ENCODE measurements around the gene ADAM12.

Gene ADAM12

GRCh38 chr10:126042906-126043305 is 345.4 kb downstream of the ADAM12 start:
- DNase-seq (ENCODE audit: extremely low spot score): no peak
- TF ChIP-seq SUZ12 (IDR thresholded peaks at IDR 0.05) (no peak), NFRKB (IDR thresholded peaks at IDR 0.05) (no peak), TARDBP (IDR thresholded peaks at IDR 0.05) (no peak), FOXA1 (IDR thresholded peaks at IDR 0.05) (no peak), FOXK2 (IDR thresholded peaks at IDR 0.05) (no peak), ELF4 (IDR thresholded peaks at IDR 0.05) (no peak), SP1 (IDR thresholded peaks at IDR 0.05) (no peak), LEF1 (IDR thresholded peaks at IDR 0.05; ENCODE audit: borderline replicate concordance) (no peak), ZNF384 (IDR thresholded peaks at IDR 0.05) (no peak), PKNOX1 (IDR thresholded peaks at IDR 0.05) (no peak), BHLHE40 (IDR thresholded peaks at IDR 0.05; ENCODE audit: borderline replicate concordance) (no peak), FOXM1 (IDR thresholded peaks at IDR 0.05; ENCODE audit: borderline replicate concordance) (no peak), CTBP1 (IDR thresholded peaks at IDR 0.05; ENCODE audit: borderline replicate concordance) (no peak), ARNT (IDR thresholded peaks at IDR 0.05) (no peak), L3MBTL2 (conservative IDR thresholded peaks at IDR 0.05) (no peak)
- CTCF ChIA-PET: no interaction called here
- POLR2A ChIA-PET: no interaction called here

- no peak for DNase-seq (ENCODE audit: extremely low spot score)
- no peak for TF ChIP-seq LEF1 (IDR thresholded peaks at IDR 0.05; ENCODE audit: borderline replicate concordance)
- no peak for TF ChIP-seq ZNF384 (IDR thresholded peaks at IDR 0.05)
- POLR2A ChIA-PET: no interaction called here
- CTCF ChIA-PET: no interaction called here
Measured at GRCh38 chr10:126042354-126042753, 345.9 kb downstream of the ADAM12 start.

GRCh38 chr10:126041804-126042231 is 346.5 kb downstream of the ADAM12 start:
- no peak for DNase-seq (ENCODE audit: extremely low spot score)
- ChIA-PET POLR2A (no interaction called here), CTCF (no interaction called here)
- TF ChIP-seq SUZ12 (IDR thresholded peaks at IDR 0.05) (no peak), PKNOX1 (IDR thresholded peaks at IDR 0.05) (no peak), SP1 (IDR thresholded peaks at IDR 0.05) (no peak), TARDBP (IDR thresholded peaks at IDR 0.05) (no peak), ZNF384 (IDR thresholded peaks at IDR 0.05) (no peak), HDGF (IDR thresholded peaks at IDR 0.05; ENCODE audit: borderline replicate concordance) (no peak), CTBP1 (IDR thresholded peaks at IDR 0.05; ENCODE audit: borderline replicate concordance) (no peak), FOXA1 (IDR thresholded peaks at IDR 0.05) (no peak), FOXK2 (IDR thresholded peaks at IDR 0.05) (no peak), LEF1 (IDR thresholded peaks at IDR 0.05; ENCODE audit: borderline replicate concordance) (no peak), L3MBTL2 (conservative IDR thresholded peaks at IDR 0.05) (no peak), ELF4 (IDR thresholded peaks at IDR 0.05) (no peak), ARNT (IDR thresholded peaks at IDR 0.05) (no peak), FOXM1 (IDR thresholded peaks at IDR 0.05; ENCODE audit: borderline replicate concordance) (no peak), NFRKB (IDR thresholded peaks at IDR 0.05) (no peak), BHLHE40 (IDR thresholded peaks at IDR 0.05; ENCODE audit: borderline replicate concordance) (no peak)

- CTCF ChIA-PET: no interaction called here
- no peak for DNase-seq (ENCODE audit: extremely low spot score)
- POLR2A ChIA-PET: no interaction called here
- TF ChIP-seq HDGF (IDR thresholded peaks at IDR 0.05; ENCODE audit: borderline replicate concordance) (no peak), CTBP1 (IDR thresholded peaks at IDR 0.05; ENCODE audit: borderline replicate concordance) (no peak), FOXA1 (IDR thresholded peaks at IDR 0.05) (no peak), NFRKB (IDR thresholded peaks at IDR 0.05) (no peak), SP1 (IDR thresholded peaks at IDR 0.05) (no peak), ARNT (IDR thresholded peaks at IDR 0.05) (no peak), TARDBP (IDR thresholded peaks at IDR 0.05) (no peak), PKNOX1 (IDR thresholded peaks at IDR 0.05) (no peak), ZNF384 (IDR thresholded peaks at IDR 0.05) (no peak)
Measured at GRCh38 chr10:126041117-126041516, 347.2 kb downstream of the ADAM12 start.

- ChIA-PET CTCF (no interaction called here), POLR2A (no interaction called here)
- no peak for TF ChIP-seq ZNF384 (IDR thresholded peaks at IDR 0.05)
- TF ChIP-seq TARDBP (IDR thresholded peaks at IDR 0.05): no peak
- TF ChIP-seq CTBP1 (IDR thresholded peaks at IDR 0.05; ENCODE audit: borderline replicate concordance): no peak
- no peak for TF ChIP-seq BHLHE40 (IDR thresholded peaks at IDR 0.05; ENCODE audit: borderline replicate concordance)
- no peak for TF ChIP-seq FOXM1 (IDR thresholded peaks at IDR 0.05; ENCODE audit: borderline replicate concordance)
- DNase-seq (ENCODE audit: extremely low spot score): no peak
Measured at GRCh38 chr10:126037946-126038345, 350.3 kb downstream of the ADAM12 start.

GRCh38 chr10:126036515-126036914 is 351.8 kb downstream of the ADAM12 start:
- CTCF ChIA-PET: no interaction called here
- no peak for DNase-seq (ENCODE audit: extremely low spot score)
- TF ChIP-seq ZNF384 (IDR thresholded peaks at IDR 0.05) (no peak), TARDBP (IDR thresholded peaks at IDR 0.05) (no peak)
- POLR2A ChIA-PET: no interaction called here

GRCh38 chr10:126034586-126034985 is 353.7 kb downstream of the ADAM12 start:
- no peak for DNase-seq (ENCODE audit: extremely low spot score)
- CTCF ChIA-PET: no interaction called here
- POLR2A ChIA-PET: no interaction called here
- TF ChIP-seq LEF1 (IDR thresholded peaks at IDR 0.05; ENCODE audit: borderline replicate concordance) (no peak), ZNF384 (IDR thresholded peaks at IDR 0.05) (no peak), FOXM1 (IDR thresholded peaks at IDR 0.05; ENCODE audit: borderline replicate concordance) (no peak), FOXA1 (IDR thresholded peaks at IDR 0.05) (no peak), BHLHE40 (IDR thresholded peaks at IDR 0.05; ENCODE audit: borderline replicate concordance) (no peak), L3MBTL2 (conservative IDR thresholded peaks at IDR 0.05) (no peak), ARNT (IDR thresholded peaks at IDR 0.05) (no peak), SUZ12 (IDR thresholded peaks at IDR 0.05) (no peak), PKNOX1 (IDR thresholded peaks at IDR 0.05) (no peak), HDGF (IDR thresholded peaks at IDR 0.05; ENCODE audit: borderline replicate concordance) (no peak), TARDBP (IDR thresholded peaks at IDR 0.05) (no peak), ELF4 (IDR thresholded peaks at IDR 0.05) (no peak), FOXK2 (IDR thresholded peaks at IDR 0.05) (no peak), NFRKB (IDR thresholded peaks at IDR 0.05) (no peak), CTBP1 (IDR thresholded peaks at IDR 0.05; ENCODE audit: borderline replicate concordance) (no peak), SP1 (IDR thresholded peaks at IDR 0.05) (no peak)
